GM19397 (cell line): ENCODE data around the gene ATP6V0A1.
A peak's percentile ranks its signal among the peaks of the same experiment; 100 is the strongest.

Experiments
- ATAC-seq: cut with Tn5 transposase; IDR thresholded peaks from one replicate; pipeline ENCODE4 v1.9.1; 2021; ENCODE audit warnings: mild to moderate bottlenecking, moderate library complexity; ENCODE audit not compliant: unreplicated experiment

Gene ATP6V0A1

DNA sequence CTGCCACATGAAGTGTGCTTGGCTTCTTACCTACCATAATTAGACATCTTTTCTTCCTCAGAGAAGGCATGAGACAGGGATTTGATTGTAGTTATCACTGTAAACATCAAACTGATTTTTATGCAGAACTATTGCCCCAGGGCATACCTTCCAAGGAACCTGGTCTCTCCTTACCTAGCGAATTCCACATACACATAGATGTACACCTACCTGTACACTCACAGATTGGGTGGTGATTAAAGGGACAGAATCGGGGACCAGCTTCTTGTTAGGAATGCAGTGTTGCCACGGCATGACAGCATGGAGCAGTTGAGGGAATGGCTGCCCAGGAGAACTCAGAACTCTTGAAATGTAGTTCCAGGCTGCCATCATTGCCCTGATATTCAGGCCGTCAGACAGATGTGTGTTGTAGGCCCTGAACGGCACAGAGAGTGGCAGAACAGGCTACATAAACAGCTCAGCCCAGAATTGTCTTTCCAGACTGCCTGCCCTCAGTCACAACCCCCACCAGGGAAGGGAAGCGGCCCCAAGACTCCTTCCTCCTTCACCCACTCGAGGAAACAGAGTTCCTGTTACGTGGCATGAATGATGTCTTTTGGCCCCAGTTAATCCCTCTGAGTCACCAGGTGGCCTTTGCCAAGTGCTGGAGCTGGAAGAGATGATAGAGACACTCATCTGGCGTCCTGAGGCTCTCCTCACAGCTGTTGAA lies 59.5 kb downstream of the ATP6V0A1 start:
- ATAC-seq, result no peak

GRCh38 chr17:42518755-42519545 lies 60.3 kb downstream of the ATP6V0A1 start:
- no peak for ATAC-seq

GRCh38 chr17:42519546-42520491 lies 61.1 kb downstream of the ATP6V0A1 start:
- no peak for ATAC-seq

DNA sequence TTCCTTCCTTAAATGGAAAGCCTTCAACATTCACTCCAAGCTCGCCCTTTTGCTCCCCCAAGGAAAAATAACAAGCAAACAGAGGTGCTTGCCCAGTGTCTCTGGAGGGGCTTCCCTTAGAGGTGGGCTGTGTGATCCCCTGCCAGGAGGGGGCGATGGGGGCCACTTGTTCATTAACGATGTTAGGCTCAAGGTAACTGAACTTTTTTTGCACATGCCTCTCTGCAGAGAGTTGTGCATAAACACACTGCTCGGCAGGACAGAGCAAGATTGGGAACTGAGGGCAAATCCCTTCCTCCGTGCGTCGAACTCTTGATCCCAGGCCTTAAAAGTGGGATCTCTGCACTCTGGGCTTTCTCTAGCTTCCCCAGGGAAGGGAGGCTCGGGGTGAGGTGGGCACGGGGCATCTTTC lies 61.9 kb downstream of the ATP6V0A1 start:
- ATAC-seq, result no peak

DNA sequence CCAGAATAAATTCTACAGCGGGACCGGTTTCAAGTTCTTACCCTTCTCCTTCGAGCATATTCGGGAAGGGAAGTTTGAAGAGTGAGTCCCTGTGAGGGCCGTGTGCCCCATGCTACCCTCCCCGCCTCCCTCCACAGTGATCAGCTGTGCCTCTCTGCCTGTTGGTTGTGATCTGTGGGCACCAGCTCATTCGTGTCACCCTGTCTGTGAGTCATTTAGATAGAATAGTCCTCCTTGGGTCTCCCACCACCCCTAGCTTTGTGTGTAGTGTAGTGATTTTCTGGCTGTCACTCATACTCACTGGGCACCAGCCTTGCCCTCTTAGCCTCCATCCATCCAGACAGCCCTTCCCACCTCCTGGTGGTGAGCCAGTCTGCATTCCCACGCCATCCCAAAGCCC lies 62.4 kb downstream of the ATP6V0A1 start:
- ATAC-seq, result no peak

GRCh38 chr17:42521666-42522262 lies 63.1 kb downstream of the ATP6V0A1 start:
- no peak for ATAC-seq

DNA sequence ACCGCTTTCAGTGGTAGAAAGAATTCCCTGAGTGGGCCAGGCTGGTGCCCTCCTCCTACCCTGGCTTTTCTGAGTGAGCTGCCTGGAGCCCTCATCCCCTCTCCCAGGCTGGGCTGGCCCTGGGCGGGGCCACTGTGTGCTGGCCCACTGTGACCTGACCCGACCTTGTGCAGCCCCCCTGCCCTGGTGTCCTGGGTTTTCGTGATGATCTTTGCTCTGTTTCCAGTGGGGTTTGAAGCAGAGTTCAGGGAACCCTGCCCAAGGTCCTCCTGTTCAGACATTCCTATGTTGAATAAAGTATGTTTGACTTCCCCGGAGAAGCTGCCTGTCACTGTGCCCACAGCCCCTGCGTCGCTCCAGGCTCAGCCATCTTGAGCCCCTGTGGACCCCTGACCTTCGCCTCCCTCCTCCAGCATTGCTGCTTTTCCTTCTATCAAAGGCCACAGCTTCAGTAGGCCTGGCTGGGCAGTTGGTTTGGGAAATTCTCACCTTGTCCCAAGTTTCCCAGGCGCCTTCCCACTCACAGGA lies 63.6 kb downstream of the ATP6V0A1 start:
- no peak for ATAC-seq

DNA sequence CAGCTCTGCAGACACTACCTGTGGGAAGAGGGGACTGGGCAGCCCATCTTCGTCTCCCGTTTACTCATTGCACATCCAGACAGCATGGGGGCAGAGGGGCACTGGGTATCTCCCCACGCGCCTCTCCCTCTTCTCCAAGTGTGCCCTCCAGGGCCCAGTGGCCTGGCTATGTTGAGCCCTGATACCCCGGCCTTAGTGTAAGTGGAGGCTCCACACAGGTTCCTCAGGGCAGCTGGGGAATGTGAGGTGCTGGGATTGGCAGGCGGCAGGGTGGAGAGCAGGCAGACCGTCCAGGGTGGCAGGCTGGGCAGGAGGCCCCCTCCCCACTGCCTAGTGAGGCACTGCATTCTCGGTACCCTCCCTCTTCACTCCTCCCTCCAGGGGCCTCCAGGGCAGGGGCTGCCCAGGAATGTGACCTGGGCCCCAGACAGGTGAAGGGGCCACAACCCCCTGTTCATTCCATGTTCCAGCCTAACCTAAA lies 64.2 kb downstream of the ATP6V0A1 start:
- no peak for ATAC-seq

DNA sequence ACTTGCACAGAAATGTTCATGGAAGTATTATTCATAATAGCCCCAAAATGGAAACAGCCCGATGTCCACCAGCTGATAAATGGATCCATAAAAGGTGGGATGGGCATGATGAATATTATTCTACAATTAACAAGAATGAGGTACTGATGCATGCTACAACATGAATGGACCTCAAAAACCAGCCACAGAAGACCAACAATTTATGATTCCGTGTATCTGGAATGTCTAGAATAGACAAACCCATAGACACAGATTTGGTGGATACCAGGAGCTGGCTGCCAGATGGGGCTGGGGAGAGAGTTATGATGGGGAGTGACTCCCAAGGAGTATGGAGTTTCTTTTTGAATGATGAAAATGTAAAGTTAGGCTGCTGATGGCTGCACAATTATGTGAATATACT lies 66.5 kb downstream of the ATP6V0A1 start:
- ATAC-seq, result no peak

DNA sequence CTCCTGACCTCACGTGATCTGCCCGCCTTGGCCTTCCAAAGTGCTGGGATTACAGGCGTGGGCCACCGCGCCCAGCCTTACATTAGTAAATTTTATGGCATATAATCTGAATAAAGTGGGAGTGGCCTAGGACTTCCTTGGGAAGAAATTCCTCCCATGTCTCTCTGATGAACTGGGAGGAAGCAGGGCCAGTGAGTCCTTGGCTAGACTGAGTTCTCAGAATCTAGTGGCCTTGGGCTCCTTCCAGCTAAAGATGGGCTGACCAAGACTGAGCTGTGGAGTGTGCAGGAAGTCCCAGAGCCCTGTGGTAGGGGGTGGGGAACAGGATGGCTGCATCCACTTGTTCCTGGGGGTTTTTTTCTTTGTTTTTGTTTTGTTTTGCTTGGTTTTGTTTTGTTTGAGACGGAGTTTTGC lies 67.4 kb downstream of the ATP6V0A1 start:
- ATAC-seq, result no peak

DNA sequence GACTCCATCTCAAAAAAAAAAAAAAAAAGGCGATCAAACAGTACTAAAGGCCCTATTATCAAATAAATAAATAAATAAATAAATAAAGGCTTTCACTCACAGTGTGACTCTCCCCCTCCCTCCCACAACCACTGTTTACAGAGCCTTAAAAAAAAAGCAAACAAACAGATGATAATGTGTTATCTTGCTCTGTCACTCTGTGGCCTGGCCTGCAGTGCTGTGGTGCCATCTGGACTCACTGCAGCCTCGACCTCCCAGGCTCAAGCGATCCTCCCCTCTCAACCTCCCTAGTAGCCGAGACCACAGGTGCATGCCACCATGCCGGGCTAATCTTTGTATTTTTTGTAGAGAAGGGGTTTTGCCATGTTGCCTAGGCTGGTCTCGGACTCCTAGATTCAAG lies 69.3 kb downstream of the ATP6V0A1 start:
- no peak for ATAC-seq

- ATAC-seq, result no peak
These were observed 70.4 kb downstream of the ATP6V0A1 start for GRCh38 chr17:42529061-42529460.

- ATAC-seq, result no peak
These were observed 72.3 kb downstream of the ATP6V0A1 start for GRCh38 chr17:42530952-42531454.

GRCh38 chr17:42531455-42532354 lies 73.0 kb downstream of the ATP6V0A1 start:
- ATAC-seq, result no peak

- no peak for ATAC-seq
These were observed 76.7 kb downstream of the ATP6V0A1 start for GRCh38 chr17:42535155-42536047.

GRCh38 chr17:42536048-42536371 lies 77.3 kb downstream of the ATP6V0A1 start, which contains the start of gene NAGLU:
TSS of gene NAGLU (plus strand) at chr17:42536241. CDS start at chr17:42536273, 32 bp downstream.
- peak; percentile 82 for ATAC-seq

DNA sequence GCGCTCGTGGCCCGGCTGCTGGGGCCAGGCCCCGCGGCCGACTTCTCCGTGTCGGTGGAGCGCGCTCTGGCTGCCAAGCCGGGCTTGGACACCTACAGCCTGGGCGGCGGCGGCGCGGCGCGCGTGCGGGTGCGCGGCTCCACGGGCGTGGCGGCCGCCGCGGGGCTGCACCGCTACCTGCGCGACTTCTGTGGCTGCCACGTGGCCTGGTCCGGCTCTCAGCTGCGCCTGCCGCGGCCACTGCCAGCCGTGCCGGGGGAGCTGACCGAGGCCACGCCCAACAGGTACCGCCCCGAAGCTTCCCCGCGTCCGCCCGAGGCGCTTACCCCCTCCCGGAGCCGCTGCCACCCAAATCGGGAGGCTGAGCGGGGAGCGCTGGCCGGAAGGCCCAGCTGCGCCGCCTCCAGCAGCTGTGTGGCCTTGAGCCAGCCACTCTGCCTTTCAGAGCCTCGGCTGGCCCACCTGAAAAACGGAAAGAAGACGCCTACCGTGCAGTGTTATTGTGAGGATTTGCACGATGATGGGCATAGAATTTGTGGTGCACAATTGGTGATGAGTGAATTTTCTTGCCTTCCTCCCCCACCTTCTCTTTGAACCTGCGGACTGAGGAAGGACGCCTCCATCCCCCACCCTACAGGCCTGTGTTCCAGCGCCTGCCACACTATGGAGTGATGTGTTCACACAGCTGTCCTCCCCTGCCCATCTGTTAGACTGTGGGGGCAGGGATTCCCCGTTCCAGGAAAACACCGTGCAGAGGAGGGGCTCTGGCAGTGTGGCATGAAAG lies 77.9 kb downstream of the ATP6V0A1 start:
- ATAC-seq, result peak; percentile 71
